HEK293 (cell line): ENCODE measurements around the gene RAD51AP1.

ENCODE experiments used
- ZNF223 ChIP-seq: fragments of 450-650 bp; formaldehyde crosslinking; IDR thresholded peaks from 2 replicates; pipeline ENCODE4 v1.5.1; 2016; ENCODE audit warnings: missing biosample characterization, missing genetic modification characterization
- ZNF521 ChIP-seq: fragments of 450-650 bp; formaldehyde crosslinking; IDR thresholded peaks from 2 replicates; pipeline ENCODE4 v1.5.1; 2017; ENCODE audit warnings: missing biosample characterization, mild to moderate bottlenecking, missing genetic modification characterization

DNA sequence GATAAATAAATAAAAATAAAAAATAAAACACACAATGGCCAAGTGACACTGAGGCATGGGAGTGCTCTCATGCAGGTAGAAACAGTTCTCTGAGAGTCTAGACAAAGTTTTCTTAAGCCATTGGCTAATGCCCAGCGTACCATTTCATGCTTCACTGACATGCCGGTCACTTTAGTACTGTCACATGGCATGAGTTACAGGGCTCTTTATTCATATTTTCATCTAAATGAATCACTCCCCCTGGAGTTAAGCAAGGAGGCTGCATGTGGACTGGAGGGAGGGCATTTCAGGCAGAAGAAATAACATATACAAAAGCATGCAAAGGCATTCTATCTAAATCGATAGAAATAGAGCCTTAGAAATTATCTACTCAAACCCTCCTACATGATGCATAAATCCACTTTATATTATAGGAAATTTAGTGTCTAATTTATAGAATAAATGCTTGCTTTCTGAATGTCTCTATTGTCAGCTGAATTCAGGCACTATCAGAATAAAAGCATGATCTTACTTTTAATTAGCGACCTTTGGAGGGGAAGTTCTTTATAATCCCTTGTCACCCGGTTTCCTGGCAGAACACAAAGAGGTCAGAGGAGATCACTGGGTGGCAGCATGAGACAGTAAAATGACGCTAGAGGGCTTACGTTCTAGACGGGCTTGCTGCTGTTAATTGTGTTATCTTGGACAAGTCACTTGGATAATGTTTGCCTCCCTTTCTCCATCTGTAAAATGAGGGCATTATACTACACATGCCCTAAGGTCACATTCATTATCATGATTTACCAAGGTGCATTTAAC, 40.8 kb downstream of the RAD51AP1 start:
- TF ChIP-seq ZNF521 (tag by site-specific recombination): no peak
- no peak for TF ChIP-seq ZNF223
